ENCODE results near the gene NCAN.

Gene NCAN

DNA sequence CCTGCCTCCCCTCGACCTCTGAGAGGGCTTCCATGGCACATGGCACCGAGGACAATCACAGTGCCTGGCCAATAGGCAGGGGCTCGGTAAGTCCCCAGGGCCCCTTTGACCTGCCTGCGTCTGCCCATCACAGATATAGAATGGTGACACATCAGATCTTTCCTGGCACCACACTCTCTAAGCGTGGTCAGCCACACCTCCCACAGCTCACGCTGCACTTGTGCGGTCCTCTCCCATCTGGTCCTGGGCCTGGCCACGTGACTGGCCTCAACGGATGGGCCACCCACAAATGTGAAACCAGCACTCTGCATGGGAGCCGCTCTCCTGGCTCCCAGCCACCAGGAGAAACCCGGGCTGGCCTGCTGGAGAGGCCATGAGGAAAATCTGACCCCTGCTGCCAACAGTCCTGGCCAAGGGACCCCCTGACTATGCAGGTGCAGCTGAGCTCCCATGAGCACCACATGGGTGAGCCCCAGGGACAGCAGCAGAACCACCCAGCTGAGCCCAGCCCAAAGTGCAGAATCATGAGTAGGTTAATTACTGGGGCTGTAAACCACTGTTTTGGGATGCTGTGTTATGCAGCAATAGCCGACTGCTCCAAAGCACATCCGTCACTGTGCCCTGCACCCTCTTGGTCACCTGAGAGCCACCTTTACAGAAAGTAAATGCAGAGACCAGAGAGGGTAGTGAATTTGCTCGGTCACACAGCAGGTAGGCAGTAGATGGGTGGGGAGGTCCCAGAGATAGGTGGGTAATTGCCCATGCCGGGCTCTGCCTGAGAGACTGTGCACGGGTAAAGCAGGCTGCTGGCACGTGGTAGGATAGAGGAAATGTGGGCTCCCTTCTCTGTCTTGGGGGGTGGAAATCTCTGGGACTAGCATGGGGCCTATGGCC lies 32.0 kb upstream of the NCAN start:
- H3K4me3 ChIP-seq = no peak overlapping the region
- TF ChIP-seq, protein P1, sequence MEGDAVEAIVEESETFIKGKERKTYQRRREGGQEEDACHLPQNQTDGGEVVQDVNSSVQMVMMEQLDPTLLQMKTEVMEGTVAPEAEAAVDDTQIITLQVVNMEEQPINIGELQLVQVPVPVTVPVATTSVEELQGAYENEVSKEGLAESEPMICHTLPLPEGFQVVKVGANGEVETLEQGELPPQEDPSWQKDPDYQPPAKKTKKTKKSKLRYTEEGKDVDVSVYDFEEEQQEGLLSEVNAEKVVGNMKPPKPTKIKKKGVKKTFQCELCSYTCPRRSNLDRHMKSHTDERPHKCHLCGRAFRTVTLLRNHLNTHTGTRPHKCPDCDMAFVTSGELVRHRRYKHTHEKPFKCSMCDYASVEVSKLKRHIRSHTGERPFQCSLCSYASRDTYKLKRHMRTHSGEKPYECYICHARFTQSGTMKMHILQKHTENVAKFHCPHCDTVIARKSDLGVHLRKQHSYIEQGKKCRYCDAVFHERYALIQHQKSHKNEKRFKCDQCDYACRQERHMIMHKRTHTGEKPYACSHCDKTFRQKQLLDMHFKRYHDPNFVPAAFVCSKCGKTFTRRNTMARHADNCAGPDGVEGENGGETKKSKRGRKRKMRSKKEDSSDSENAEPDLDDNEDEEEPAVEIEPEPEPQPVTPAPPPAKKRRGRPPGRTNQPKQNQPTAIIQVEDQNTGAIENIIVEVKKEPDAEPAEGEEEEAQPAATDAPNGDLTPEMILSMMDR (IDR thresholded peaks at IDR 0.05) = no peak
- H3K27me3 ChIP-seq = no peaks in the 10 kb centered on the region
- H3K36me3 ChIP-seq = peaks cover 27 to 83% (median 52%) of the 10 kb centered on the region in 3 donors
- no peak for DNase-seq
- peaks cover 0 to 6% (median 0%) of the 10 kb centered on the region in 4 donors for H3K4me1 ChIP-seq
- intact Hi-C loops (cut with DNase I; ENCODE audit: low total_unique reads) = loop anchor here (5.0 kb wide), 1 partner anchor 127 kb away; no protein-coding TSS in a partner anchor
- H3K9me3 ChIP-seq = no peaks in the 10 kb centered on the region
- H3K27ac ChIP-seq = no peak overlapping the region

DNA sequence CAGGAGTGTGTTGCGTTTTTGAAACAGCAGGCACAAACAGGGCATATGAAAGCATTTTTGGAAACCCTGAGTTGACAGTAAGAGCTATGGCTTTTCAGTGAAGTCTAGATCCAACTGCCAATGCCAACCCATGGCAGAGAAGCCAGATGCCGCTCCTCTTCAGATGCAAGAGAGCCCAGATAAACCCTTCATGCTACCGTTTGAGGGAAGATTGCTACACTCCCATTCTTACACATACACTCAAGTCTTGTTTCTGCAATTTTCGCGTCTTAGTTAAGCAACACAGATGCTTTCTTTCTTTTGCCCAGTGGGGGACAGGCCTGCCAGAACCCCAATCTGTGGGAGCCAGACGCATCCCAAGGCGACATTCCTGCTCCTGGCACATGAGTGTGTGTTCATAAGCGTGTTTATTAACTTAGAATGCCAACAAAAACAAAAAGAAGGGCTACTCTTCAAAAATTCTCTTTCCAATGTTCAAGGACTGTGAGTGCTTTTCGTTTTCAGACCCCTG lies 30.2 kb upstream of the NCAN start:
- Histone ChIP-seq H3K36me3 (peaks cover 24 to 87% (median 59%) of the 10 kb centered on the region in 3 donors), H3K9me3 (no peaks in the 10 kb centered on the region), H3K4me3 (no peak overlapping the region), H3K27ac (no peak overlapping the region), H3K27me3 (no peaks in the 10 kb centered on the region), H3K4me1 (no peaks in the 10 kb centered on the region)
- TF ChIP-seq, protein P1 (IDR thresholded peaks at IDR 0.05) = no peak
- intact Hi-C loops (cut with DNase I; ENCODE audit: low total_unique reads) = no loop called here
- DNase-seq = no peak

DNA sequence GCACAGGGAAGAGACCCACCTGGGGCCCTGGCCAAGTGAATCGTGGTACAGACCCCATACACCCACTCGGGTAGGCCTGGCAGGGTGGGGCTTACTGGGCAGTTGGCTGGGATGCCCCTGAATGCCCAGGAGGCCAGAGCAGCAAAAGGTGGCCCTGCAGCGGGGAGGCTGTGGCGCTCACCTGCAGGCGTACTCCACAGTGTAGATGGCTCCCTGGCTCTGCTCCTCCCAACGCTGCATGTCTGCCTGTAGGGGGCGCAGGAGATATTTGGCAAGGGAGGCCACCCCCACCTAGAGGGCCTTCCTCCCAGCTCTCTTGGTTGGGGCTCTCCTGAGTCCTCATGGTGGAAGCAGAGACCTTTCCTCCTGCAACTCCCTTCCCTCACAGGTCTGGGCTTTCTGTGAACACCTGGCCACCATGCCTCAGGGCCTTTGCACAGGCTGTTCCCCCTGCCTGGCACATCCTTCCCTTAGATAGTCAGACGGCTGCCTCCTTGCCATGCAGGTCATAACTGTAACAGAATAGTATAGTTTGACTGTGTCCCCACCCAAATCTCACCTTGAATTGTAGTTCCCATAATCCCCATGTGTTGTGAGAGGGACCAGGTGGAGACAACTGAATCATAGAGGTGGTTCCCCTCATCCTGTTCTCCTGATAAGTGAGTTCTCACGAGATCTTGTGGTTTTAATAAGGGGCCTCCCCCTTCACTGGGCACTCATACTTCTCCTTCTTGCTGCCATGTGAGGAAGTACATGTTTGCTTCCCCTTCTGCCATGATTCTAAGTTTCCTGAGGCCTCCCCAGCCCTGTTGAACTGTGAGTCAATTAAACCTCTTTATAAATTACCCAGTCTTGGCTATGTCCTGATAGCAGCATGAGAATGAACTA lies 25.7 kb upstream of the NCAN start:
- H3K27ac ChIP-seq = no peak overlapping the region
- H3K27me3 ChIP-seq = no peaks in the 10 kb centered on the region
- peaks cover 12 to 59% (median 40%) of the 10 kb centered on the region in 3 donors for H3K36me3 ChIP-seq
- TF ChIP-seq, protein P1 (IDR thresholded peaks at IDR 0.05) = peak; percentile 31 to 40
- H3K4me3 ChIP-seq = no peak overlapping the region
- no peak for DNase-seq
- peaks cover 0 to 30% (median 17%) of the 10 kb centered on the region in 4 donors for H3K4me1 ChIP-seq
- intact Hi-C loops (cut with DNase I; ENCODE audit: low total_unique reads) = no loop called here
- no peaks in the 10 kb centered on the region for H3K9me3 ChIP-seq

DNA sequence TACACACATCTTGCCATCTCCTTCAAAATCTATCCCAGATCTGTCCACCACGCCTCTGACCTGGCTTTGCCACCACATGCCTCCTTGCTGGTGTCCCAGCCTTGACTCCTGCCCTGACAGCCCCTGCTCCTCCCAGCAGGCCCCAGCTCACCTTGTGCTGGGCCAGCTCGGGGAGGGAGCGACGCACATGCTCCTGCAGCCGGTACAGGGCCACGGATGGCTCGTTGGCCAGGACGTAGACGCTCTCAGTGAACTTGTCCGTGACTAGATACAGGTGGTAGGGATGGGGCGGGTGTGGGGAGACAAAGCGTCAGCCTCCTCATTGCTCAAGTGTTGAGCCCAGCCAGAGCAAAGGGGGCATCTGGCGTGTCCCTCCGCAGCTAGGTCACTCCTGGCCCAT lies 25.0 kb upstream of the NCAN start:
- TF ChIP-seq, protein P1 (IDR thresholded peaks at IDR 0.05) = no peak
- no peak overlapping the region for H3K4me3 ChIP-seq
- intact Hi-C loops (cut with DNase I; ENCODE audit: low total_unique reads) = no loop called here
- no peak for DNase-seq
- peaks cover 0 to 34% (median 19%) of the 10 kb centered on the region in 4 donors for H3K4me1 ChIP-seq
- H3K27ac ChIP-seq = no peak overlapping the region
- H3K9me3 ChIP-seq = no peaks in the 10 kb centered on the region
- H3K27me3 ChIP-seq = no peaks in the 10 kb centered on the region
- H3K36me3 ChIP-seq = peaks cover 7 to 52% (median 34%) of the 10 kb centered on the region in 3 donors

DNA sequence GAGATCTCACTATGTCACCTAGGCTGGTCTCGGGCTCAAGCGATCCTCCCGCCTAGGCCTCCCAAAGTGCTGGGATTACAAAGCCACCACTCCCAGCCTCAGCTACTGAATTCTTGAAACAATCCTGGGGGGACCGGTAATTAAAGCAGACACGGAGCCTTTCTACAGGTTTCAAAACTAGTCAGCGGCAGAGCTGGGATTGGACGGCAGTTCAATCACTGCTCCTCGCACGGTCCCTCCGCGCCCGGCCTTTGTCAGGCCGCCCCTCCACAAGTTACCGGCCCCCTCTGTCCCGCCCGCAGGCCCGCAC lies 20.0 kb upstream of the NCAN start:
- Histone ChIP-seq H3K4me3 (peak overlapping the region; percentile 85 to 93), H3K4me1 (peaks cover 0 to 54% (median 36%) of the 10 kb centered on the region in 4 donors), H3K27ac (peak overlapping the region; percentile 98 to 99), H3K9me3 (no peaks in the 10 kb centered on the region), H3K27me3 (no peaks in the 10 kb centered on the region), H3K36me3 (peaks cover 0 to 23% (median 9%) of the 10 kb centered on the region in 3 donors)
- no peak for DNase-seq
- TF ChIP-seq, protein P1 (IDR thresholded peaks at IDR 0.05) = no peak
- intact Hi-C loops (cut with DNase I; ENCODE audit: low total_unique reads) = no loop called here

Data from tibial artery (tissue), 4 donors.